IPS-NIHi11 (cell line): ENCODE data around the gene TCP11.

Experiments
- DNase-seq: peaks from one replicate; pipeline ENCODE4 v3.0.0; 2012; ENCODE audit warnings: mixed read lengths, low spot score

TCP11 gene

DNA sequence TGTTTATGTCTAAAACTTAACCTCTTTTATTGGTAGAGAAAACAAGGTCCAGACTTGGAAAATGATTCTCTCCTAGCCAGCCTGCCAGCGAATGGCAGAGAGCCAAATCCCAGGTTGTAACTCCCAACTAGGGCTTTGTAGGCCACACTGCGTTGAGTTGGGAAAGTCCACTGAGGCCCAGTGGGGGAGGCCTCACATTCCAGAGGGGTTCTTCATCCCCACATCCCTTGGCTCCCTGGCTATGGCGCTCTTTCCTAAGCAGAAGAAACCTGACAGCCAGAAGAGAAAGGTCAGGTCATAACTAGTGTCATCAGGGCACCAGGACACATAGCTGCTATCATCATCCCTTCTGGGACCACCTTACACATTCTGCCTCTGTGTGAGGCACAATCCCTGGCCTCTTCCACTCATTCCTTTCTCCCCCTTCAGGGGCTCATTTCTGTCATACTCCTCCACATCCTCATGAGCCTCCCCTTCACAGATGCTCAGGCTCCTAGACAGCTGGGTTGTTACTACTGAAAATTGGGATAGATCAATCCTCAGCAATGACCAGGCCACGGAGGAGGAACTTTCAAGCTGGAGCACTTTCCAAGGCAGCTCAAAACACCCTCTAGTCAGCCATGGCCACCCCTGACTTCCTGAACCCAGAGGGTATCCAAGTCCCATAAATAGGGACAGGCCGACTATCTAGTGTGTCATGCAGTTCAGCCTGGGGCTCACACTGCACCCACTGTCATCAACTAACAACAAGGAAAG, 48.6 kb downstream of the TCP11 start:
- DNase-seq = peak; percentile 7

DNA sequence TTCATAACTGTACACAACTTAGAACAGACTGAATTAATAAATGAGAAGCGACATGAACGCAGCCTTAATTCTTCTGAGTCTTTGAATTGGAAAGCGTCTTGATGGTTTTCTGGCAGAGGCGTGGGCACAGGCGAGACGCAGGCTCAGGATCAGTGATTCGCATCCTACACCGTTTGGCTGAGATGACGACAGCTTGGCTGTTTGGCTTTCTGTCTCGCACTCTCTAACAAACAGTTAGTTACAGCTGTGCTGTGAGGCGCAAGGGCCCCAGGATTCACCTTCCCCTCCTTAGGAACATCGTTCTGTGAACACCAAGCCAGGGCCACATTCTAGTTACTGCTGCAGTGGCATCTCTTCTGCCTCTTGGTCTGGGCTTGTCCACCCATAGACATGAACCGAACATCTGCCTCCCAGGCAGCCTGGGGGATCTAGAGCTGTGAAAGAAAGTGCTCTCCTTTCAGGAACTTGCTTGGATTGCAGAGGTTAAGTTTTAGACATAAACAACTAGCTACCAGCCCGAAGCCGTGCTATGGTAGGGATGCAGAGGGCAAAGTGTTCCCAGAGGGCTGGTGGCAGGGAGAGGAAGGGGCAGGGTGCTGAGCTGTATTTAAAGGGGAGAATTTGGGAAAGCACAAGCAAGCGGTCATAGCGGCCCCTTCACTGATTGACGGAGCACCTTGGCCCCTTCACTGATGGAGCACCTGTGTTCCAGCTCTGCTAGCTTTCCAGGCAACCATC, 49.6 kb downstream of the TCP11 start:
- DNase-seq = no peak

DNA sequence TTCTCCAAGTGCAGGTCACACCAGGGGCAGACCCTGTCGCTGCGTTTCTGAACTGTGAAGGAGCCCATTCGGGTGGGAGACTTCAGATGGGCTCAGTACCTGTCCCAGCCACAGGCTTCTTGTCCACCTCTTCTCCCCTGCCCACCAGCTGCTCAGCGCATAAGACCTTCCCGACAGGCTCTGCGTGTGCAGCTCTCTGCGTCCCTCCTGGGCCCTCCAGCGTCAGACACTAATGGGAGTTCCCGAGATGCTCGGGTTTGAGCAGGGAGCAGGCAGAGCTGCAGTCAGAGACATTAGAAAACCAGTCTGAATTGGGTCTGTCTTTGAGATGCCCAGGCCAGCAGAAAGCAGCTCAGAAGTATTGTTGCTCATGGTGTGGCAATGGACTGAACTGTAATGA, 50.4 kb downstream of the TCP11 start:
- peak; percentile 2 for DNase-seq

DNA sequence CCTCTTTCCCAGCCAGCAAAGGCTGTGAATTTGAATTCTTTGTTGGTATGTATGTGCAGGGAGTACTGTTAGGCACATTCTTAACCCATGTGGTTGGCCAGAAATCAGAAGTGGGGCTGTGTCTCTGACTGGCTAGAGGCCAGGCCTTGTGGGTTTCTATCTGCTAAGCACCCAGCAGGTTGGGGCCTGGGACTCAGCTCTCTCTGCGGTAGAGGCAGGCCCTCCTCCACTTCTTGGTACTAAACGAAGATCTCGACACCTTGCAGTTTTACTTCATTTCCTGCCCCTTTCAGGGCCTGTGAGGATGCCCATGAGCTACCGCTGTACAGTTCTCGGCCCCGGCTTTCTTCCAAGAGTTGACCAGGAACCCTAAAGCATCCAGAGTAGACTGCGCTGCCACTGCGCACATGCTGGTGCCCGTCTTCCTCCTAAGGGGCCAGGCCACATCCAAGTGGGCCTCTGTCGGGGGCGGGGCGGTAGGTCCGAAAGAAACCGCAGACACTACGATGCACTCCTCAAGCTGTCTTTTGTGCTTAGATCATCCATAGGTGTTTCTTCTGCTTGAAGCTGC, 51.1 kb downstream of the TCP11 start:
- DNase-seq = peak; percentile 10

DNA sequence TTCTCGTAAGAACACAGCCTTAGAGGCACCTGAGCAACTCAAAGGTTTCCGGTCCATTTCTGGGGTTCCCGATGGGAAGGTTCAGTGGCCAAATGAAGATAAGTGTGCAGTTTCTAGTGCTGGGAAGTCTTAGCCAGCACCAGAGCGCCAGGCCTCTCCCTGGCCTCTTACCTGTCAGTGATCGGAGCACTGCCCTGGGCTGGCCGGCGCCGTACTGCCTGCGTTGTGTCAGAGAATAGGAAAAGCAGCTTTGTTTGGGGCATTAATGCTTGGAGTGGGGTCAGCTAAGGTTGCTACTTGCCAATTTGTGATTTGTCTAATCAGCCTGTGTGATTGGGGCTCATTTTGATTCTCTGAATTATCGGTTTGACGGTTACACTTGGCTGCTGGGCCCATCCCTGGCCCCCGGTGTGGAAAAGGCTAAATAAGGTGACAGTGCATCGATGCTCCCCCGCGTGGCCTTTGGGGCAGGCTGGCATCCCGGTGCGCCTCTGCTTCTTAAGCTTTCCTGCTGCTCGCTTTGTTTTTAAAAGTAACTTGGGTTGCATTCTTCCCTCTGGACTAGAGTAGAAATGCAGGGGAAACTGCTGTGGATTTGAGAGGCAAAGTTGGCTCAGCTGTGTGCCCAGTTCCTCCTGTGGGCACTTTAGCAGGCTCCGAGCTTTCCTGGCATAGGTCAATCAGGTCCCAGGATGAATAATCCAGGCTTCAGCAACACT, 51.8 kb downstream of the TCP11 start:
- DNase-seq = peak; percentile 8

DNA sequence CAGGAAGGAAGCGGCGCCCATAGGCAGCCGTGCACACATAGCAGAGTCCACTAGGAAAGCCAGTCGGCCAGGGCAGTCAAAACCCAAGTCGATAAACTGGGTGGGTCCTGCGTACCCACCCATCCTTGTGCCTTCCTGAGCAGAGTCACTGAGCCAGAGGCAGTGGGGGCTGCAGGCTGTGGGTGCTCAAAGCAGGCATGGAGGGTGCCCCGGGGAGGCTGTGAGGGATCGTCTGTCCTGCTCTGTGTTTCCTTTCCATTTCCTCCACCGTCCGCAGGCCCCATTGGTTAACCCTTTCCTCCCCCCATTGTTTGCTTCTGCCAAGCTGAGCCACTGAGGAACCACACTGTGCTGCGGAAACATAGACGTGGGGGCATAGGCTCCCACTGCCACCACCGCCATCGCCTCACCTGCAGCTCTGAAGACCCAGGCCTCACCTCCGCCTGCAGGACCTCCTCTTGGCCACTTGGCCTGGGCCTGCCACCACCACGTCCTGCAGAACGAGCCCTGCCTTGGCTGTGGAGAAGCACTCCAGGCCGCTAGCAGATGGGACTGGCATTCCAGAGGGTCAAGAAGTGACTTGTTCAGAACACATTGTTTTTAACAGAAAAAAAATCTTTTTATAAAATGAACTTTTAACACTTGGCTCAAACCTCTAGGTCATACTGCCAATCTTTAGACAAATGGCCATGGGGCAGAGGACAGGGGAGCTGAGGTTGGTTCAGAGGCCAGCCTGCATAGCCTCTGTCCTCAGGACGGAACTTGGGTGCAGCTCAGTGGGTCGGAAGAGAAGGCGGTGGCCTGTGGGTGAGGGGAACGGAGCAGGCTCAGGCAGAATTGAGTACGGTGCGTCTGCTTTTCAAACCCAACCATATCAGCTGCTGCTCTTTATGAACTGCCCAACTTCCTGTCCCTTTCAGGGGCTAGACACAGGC, 52.6 kb downstream of the TCP11 start:
- DNase-seq = peak; percentile 8

DNA sequence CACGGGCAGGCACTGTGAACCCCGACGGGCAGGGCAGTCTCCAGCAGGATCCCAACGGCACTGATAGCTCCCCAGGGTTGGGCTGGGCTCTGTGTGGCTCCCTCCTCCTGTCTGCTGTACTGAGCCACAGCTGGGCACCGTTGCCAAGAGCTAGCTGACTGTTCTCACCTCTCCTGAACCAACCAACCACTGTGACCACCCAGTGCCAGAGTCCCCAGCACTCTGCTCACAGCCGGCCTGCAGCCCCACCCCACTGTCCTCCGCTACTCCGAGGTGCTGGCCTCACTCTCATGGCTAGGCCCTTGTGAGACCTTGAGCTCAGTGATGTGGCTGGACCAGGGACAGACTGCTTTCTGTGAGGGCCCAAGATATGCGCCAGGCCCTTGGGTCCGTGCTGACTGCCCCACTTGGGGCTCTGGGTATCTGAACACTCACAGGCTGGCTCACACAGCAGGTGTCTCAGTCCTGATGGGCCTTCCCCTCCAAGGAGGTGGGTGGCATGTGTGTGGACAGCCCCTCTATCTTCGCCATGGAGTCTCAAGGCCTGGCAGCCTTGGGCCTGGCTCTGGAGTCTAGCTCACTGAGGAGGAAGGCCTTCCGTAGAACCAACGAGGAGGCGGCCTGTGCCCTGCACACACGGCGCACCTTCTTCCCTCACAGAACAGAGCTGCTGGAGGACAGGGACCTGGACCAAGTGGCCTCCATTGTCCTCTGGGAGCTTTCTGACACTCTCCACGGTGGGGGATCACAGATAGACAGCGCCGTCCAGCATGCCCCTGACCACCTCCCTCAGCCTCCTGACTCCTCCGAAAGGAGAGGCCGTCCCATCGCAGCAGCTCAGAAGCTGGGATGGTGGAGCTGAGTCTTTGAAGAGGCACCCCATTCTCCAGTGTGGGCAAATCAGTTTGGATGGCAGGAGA, 53.5 kb downstream of the TCP11 start:
- peak; percentile 2 for DNase-seq

DNA sequence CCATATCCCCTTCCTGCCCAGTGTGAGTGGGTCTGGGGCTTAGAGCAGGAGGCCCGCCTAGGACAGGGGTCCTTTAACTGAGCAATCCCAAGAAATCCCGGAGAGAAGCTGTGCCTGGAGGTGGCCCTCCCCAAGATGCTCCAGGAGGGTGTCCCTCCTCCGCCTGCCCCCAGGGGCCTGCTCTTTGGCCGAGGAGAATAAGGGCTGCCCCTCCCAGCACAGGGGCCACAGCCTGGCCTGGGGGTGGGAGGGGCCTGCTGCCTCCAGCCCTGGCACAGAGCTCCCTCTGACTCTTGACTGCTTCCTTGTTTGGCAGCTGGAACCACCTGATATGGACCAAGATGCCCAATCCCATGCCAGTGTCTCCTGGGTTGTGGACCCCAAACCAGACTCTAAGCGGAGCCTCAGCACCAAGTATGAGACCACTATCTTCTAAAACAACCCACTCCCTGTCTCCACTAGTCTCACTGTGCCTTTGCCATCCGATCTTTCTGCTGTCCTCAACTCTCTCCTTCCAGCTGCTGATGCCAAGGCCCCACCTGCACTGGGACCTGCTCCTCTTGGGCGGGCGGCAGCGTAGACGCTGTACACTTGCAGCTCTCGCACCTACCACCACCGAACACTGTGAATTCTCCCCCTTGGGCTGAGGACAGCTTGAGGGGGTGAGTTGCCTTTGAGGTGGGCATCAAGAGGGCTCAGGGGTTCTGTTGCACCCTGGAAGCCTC, 54.3 kb downstream of the TCP11 start:
- peak; percentile 4 for DNase-seq

DNA sequence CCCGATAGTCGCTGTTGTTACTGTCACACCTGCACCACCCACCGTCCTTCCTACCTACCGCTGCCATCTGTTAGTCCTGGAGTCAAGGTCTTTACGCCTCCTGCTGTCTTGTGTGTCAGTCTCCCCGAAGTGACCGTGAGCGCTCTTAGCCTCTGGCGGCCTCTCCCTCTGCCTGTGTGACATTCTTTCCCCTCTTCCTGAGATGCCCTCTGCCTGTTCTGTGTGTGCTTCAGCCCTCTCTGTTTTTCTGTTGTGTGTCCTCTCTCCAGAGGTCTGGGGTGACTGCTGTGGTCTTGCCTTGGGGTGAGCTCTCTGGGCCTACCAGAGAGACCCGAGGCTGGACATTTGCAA, 54.9 kb downstream of the TCP11 start:
- DNase-seq = no peak

DNA sequence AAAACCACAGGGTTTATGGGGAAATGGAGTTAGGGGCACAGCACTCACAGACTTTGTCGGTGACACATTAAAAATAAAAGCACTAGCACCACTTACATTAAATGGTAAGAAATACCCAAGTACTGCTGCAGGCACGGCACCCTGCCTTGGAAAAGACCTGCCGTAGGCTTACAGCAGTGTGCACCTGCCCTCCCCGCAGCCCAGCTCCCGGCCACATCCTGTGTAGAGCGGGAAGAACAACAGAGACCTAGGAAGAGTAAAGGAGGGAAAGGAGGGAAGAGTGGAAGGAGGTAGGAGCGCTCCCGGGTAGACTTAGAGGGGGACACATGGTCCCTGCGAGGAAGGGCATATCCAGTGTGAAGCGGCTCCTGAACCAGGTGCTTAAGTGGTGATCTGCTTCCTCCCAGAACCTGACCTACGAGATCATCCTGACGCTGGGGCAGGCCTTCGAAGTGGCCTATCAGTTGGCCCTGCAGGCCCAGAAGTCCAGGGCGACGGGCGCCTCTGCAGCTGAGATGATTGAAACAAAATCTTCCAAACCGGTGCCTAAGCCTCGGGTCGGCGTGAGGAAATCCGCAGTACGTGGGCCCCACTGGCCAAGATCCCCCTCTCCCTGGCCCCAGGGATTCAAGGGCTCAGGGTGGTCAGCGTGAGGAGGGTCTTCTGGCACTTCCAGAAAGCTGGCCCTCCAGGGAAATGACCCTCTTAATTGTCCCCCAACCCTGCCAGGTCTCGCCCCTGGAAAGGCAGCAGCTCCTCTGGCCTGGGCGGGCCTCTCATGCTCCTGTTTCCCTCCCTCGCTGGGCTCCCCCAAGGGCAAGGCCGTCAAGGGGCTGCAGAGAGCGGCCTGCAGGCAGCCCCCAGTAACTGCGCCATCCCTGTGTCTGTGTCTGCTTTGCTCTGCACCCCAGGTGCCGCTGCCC, 55.5 kb downstream of the TCP11 start:
- DNase-seq = peak; percentile 11

DNA sequence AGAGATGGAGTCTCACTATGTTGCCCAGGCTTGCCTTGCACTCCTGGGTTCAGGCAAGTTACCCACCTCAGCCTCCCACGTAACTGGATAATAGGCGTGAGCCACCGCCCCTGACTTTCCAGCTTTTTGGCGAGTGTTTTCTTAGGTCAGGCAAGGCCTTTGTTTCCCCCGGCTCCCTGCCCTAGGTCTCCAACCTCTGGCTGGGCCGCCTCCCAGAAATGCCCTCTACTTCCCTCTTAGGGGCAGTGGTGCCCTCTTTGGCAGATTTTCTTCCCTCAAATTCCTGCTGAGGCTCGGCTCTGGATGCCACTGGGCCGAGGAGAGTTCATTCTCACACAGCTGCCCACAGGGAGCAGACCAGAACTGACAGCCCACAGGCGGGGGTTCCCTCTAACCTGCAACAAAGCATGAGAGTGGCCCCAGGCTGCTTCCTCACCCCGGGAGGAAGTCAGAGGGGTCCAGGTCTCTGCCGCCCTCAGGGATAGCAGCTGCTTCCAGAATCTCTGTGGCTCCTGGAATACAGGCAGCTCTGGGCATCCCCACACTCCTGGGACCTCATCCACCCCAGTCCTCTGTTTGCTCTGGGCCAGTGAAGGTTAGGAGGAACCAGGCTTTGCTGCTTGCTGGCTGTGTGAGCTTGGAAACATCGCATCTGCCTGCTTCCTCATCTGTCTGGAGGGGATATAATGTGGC, 56.5 kb downstream of the TCP11 start:
- DNase-seq = peak; percentile 2

DNA sequence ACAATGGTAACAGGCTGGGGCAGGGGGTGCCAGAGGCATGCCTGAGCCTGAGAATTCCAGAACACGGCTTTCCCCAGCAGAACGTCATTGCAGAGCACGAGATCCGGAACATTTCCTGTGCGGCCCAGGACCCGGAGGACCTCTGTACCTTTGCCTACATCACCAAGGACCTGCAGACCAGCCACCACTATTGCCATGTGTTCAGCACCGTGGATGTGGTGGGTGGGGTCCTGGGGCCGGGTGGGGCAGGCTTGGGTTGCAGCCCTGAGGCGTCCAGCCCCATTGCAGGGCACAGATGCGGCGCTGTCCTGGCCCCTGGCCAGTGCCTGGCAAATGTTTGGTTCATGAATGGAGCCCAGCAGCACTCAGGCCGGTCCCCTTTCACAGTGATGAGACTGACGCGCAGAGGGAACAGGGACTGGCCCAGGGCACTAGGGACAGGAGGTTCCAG, 57.1 kb downstream of the TCP11 start:
- DNase-seq = peak; percentile 5

DNA sequence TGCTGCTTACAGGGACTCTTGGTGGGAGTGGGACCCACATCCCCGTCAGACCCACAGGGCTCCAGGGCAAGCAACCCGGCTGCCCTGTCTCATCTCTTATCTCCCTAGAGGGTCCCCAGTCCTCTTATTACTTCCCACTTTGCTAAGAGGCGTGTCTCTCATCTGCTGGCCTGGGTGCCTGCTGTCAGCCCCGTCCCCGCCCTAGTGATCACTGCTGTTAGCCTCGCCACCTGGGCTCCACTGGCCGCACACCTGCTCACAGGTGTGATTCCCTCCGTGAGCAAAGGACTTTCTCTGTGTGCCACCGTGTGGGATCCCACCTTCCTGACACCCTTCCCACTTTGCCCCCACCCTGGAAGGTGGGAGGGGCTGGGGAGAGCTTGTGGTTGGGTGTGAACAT, 57.6 kb downstream of the TCP11 start:
- peak; percentile 14 for DNase-seq

DNA sequence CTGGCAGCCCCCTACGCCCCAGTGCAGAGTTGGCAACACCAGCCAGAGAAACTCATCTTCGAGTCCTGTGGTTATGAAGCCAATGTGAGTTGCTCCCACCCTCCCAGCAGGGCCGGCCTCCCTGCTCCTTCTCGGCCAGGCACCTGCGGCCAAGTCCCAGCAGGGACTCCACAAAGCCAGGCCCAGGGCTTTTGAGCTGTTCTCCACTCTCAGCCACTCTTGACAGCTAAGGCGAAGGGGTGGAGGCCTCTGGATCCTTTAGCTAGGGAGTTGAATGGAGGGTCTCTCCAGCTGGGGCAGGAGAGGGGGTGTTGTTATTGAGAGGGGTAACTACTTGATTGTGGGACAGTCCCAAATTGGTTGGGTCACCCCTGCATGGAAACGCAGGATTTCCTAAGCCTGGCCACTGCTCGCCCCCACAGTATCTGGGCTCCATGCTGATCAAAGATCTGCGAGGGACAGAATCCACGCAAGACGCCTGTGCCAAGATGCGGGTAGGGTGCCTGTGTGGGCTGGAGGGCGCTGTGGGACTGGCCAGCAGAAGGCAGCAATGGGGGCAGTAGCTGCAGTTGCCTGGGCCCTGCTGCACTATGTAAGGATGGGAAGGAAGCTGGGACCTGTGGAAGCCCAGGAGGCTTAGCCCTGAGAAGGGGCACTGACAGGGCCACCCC, 58.3 kb downstream of the TCP11 start:
- peak; percentile 58 for DNase-seq

DNA sequence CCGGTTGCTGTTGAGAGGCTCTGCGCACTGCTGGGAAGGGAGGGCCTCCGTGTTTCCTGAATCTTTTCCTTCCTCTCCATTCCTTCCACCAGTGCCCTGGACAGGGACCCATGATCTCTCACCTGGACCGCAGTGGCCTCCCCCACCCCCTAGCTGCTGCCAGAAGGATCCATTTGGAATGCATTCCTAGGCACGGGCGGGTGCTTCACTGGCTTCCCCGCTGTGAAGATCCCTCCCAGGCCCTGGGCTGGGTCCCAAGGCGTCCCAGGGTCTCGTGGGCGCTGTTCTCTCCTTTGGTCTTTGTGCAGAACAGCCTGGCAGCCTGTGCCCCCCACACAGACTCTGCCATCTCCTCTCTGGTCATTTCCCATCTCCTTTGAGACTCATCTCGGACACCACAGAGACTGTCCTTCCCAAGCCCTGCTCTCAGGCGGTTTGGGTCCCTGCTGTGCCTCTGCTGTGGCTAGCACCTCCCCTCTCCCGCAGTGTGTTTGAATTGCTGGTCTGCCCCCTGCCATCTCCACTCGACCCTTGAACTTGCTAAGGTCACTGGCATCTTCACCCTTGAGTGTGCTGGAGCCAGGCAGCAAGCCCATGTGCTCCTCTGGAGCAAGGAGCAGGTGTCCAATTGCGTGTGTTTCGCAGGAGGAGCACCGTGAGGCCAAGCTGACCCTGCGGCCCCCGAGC, 59.0 kb downstream of the TCP11 start:
- peak; percentile 52 for DNase-seq

DNA sequence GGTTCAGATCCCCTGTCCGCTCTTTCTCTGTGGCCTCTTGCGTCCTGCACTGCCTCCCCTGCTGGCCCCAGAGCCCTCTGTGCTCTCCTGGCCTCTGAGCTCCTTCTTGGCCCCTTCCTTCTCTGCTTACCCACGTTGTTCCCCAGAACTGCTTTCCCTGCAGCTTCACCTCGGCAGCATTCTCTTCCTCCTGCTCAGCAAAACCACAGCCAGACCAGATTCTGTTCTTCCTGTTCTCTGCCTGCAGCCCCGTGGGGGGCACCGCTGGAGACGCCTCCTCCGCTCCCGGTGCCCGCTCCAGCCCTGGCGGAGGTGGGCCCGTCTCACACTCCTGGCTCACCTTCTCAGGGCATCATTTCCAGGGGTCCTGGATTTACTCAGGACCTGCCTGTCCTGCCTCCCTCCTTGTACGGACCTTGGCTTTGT, 59.7 kb downstream of the TCP11 start:
- peak; percentile 60 for DNase-seq
